GM21737 (cell line): ENCODE results near the gene PIK3CD.
"Not testable (repeated sequence)": the region's sequence is repeated elsewhere in the genome, so short reads cannot be mapped to it uniquely, and the experiment has no call there.

Source experiments
- ATAC-seq: cut with Tn5 transposase; IDR thresholded peaks from one replicate; pipeline ENCODE4 v1.9.1; 2021; ENCODE audit warnings: mild to moderate bottlenecking, moderate library complexity; ENCODE audit not compliant: unreplicated experiment

The PIK3CD gene

DNA sequence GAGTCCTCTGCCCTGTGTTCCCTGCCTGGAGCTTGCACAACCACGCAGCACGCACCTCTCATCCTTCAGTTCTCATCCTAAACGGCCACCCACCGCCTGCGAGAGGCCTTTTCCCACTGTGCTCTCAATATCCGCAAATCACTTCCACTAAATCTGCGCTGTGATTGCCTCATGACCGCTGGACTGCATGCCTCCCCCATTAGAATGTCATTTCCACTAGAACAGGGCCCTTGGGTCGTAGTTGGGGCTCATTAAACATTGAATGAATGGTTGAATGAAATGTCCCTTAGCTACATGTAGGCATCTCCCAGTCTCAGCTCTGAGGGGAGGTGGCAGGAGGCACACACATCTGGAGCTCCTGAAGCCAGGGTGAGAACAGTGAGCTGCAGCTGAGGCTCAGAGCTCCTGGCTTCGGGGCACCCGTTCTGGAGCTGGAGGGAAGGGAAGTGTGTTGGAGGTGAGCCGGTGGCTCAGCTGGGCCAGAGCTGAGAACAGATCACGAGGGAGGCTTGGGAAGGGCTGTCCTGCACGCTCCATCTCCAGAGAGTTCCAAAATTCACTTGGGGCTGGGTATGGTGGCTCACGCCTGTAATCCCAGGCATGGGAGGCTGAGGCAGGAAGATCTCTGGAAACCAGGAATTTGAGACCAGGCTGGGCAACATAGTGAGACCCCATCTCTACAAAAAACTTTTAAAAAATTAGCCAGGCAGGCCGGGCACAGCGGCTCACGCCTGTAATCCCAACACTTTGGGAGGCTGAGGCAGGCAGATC, 32.4 kb upstream of the PIK3CD start:
- ATAC-seq = no peak

DNA sequence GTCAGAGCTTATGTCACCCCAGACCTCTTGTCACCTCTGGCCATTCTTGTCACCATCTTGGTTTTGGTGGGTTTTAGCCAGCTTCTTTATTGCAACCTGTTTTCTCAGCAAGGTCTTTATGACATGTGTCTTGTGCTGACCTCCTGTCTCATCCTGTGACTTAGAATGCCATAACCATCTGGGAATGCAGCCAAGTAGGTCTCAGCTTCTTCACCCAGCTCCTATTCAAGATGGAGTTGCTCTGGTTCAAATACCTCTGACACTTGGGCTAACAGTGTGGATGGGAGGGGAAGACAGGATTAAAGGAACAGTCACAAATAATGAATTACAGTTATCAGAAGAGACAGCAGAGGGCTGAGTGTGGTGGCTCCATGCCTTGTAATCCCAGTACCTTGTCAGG, 30.5 kb upstream of the PIK3CD start:
- no peak for ATAC-seq

DNA sequence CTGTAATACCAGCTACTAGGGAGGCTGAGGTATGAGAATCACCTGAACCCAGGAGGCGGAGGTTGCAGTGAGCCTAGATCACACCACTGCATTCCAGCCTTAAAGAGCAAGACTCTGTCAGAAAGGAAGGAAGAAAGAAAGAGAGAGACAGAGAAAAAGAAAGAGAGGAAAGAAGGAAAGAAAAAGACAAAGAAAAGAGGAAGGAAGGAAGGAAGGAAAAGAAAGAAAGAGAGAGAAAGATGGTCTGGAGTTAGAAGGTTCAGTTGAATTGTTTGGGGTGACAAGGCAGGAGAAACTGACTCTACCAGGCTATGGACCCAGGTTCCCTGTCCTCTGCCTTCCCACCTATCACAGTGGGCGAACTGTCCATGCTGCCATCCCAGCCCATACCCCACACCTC, 27.4 kb upstream of the PIK3CD start:
- ATAC-seq = no peak

DNA sequence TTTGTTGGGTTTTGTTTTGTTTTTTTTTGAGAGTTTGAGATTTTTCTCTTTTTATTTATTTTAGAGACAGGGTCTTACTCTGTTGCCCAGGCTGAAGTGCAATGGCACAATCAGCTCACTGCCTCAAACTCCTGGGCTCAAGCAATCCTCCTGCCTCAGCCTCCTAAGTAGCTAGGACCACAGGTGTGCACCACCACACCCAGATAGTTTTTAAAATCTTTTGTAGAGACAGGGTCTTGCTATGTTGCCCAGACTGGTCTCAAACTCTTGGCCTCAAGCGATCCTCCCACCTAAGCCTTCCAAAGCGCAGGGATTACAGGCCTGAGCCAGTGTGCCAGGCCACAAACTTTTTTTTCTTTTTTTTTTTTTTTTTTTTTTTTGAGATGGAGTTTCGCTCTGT, 26.5 kb upstream of the PIK3CD start:
- not testable (repeated sequence) for ATAC-seq

DNA sequence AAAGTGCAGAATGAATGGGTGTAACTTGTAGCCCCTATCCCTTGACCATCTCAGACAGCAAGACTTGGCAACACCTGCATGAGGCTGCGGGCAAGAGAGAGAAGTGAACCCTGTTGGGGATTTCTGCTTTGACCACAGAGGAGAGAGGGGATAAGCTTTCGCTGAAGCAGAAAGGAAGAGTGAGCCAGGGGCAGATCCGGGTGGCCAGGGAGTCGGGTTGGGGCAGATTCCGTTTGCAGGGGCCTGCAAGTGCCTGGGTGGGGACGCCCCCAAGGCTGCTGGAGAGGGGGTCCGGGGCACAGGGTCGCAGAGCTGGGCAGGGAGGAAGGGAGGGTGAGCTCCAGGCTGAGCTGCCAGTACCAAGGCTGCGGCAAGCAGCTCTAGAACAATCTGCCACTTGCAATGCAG, 25.3 kb upstream of the PIK3CD start:
- no peak for ATAC-seq

DNA sequence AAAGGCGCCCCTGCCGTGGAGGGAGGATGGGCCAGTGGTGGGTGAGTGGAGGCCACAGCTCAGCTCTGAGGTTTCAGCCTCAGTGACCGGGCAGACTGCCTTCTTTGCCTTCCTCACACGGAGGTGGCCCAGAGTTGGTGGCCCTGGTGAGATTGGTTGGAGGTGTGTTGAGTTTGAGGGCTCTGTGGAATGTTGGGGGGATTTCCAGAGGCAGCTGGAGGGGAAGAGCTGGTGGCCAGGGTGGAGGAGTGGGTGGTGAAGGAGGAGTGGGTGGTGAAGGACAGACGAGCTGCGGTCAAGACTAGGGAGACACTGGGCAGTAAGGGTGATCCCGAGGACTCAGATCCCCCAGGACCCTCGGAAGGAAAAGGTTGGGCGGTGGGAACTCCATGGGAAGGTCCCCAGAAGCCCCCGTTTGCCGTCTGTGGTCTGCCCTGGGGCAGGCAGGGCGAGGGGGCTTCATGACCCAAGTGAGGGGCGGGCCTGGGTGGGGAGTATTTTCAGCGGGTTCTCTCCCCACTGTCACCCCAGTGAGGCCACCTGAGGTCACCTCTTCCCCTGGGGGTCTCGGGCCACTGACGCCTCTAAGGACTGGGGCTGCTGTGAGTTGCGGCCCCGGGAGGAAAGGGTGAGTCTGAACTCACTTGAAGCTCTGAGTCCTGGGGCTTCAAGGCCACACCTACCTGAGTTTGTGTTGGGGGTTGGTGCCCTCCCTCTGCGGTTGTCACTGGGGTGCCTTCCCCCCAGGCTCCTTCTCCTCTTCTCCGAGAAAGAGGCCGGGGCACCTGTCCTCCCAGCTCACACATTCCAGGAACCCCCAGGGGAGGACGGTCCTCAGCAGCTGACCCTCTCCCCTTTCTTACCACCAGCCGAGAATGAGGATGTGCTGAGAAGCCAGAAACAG, 22.7 kb upstream of the PIK3CD start:
- no peak for ATAC-seq

DNA sequence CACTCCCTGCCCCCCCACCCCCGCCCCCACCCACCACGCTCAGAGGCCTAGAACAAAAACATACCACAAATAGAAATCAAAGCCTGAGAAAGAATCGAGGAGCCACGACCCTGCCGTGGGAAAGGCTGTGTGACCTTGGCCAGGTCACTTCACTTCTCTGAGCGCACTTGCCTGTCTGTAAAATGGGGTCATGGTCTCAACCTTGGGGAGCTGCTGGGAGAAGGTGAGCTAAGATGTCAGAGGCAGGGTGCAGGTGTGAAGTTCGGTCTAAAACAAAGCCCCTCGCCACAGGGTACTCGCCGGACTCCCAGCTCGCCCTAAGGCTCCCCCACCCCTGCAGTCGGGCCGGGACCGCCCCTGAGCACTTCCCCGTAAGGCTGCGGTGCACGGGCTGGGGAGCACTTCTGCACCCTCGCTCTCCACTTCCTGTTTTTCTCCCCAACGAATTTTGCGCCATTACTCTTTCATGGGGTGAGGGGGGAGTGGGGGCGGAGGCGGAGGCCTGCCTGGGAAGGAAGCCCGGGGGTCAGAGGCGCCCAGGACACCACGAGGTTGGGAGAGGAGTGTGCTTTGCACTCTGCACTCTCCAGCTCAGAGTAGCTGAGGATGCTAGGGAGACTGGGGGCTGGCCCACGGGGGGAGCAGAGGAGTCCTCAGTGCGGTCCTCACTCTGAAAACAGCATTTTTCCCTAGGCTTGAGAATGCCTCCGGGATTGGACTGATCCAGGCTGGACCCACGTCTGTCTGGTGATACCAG, 21.9 kb upstream of the PIK3CD start:
- peak; percentile 29 for ATAC-seq

DNA sequence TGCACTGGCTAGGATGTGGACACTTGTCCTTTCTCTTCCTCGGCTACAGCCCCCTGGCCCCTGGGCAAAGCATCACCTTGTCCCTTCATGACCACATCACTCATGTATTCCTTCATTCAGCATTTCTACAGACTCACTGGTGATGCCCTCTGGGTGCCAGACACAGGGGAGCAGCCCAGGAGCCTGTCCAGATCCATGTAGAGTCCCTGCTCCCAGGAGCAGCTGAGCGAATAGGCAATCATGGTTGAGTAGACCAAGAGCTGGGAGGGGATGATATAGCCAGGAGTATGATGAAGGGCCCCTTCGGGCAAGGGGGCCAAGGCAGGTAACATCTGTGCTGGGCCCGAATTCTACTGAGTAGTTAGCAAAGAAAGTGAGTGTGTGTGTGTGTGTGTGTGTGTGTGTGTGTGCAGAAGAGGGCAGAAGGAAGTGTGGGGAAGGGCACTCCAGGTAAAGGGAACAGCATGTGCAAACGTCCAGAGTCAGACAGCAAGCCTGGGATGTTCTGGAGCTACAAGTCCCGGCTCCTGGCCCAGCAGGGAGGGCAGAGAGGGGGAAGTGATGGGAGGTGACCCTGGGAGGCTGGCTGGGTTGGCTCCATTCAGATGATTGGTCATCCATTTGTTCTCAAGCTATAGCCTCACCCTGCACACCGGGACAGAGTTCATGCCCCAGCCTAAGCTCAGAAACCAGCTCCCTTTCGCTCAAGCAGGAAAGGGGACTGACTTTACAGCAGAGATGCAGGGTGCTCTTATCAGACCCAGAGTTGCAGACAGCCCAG, 21.0 kb upstream of the PIK3CD start:
- no peak for ATAC-seq

DNA sequence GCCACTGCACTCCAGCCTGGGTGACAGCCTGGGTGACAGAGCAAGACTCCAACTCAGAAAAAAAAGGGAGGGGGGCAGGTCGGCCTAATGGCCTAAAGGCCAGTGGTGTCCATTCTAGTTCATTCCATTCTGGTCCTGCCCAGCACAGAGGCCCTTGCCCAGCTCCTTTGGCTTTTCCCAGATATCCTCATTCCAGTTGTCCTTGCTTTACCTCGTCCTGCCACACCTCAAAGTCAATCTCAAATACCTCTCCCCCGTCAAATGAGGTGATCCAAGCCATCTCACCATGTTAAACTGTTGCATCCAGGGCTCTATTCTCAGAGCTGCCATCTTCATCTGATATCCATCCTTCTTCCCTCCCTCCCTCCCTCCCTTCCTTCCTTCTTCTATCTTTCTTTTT, 19.9 kb upstream of the PIK3CD start:
- ATAC-seq = no peak

DNA sequence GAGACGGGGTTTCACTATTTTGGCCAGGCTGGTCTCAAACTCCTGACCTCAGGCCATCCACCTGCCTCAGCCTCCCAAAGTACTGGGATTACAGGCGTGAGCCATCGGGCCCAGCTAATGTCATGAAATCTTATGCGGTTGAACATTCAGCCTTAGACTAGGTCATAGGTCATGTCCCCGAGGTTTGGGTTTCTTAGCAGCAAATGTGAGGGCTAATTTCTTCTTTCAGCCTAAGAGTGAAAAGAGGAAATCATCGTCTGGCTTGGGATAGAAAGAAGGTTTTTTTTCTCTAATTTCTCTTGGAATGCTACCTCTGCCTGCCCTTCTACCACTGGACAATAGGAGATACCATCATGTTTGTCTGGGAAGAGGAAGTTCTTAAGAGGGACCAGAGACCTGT, 18.0 kb upstream of the PIK3CD start:
- ATAC-seq = no peak

DNA sequence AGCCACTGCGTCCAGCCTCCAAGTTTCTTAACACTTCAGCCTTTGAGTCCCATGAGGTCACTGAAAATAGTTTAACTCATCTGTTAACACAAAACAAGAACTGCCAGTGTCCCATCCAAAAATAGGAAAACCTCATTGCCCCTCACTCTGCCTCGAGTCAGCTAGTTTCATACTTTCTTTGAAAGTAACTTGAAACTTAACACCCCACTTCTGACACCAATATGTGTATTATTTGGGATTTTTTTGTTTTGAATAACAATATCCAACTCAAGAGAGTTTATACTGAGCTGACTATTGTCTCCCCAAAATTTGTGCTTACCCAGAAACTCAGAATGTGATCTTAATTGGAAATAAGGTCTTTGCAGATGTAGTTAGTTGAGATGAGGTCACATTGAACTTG, 16.9 kb upstream of the PIK3CD start:
- ATAC-seq = no peak

DNA sequence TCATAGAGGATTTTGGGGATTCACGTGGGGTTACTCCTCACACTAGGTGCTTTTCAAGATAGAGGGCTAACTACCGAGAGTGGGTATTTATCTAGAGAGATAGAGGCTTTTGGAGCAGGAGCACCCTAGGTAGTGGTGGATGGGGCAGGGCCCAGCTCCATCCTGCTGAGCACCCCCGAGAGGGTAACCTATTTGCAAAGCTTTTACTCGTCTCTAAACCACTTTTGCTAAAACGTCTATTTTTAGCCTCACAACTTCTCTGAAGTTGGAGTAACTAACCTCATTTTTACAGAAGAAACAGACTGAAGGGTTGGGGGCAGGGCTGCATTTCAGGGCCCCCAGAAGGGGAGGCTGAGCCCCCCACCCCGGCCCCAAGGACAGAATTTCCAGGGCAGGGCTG, 12.3 kb upstream of the PIK3CD start:
- no peak for ATAC-seq

DNA sequence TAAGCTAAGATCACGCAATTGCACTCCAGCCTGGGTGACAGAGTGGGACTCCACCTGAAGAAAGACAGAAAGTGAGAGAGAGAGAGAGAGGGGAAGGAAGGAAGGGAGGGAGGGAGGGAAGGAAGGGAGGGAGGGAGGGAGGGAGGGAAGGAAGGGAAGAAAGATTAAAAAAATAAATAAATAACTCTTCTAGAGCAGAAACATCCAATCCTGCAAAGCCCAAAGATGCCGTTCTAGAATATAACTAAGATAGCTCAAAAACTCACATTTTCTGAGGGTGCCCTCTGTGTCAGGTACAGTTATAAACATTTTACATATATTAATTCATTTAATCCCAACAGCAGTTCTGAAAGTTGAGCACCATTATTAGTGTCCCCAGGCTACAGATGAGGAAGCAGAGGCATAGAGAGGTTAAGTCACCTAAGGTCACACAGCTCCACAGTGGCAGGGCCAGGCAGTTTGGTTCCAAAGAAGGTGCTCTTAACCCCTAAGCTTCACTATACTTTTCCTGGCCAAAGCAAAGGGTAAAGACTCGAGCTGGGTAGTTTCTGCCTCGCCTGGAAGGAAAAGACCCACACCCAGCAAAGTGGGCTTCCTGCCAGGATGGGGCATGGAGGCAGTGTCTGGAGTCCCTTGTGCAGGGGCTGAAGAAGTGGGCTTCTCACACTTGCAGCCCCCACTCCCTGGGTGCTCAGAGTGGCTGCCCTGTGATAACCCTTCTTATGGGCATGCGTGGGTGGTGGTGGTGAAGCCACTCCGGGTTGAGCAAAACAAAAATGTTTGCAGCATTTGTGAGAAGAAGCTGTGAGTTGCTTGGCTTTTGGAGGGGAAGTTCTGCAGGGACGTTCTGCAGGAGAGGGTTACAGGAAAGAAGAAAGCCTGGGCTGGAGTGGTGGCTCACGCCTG, 7.9 kb upstream of the PIK3CD start:
- no peak for ATAC-seq

DNA sequence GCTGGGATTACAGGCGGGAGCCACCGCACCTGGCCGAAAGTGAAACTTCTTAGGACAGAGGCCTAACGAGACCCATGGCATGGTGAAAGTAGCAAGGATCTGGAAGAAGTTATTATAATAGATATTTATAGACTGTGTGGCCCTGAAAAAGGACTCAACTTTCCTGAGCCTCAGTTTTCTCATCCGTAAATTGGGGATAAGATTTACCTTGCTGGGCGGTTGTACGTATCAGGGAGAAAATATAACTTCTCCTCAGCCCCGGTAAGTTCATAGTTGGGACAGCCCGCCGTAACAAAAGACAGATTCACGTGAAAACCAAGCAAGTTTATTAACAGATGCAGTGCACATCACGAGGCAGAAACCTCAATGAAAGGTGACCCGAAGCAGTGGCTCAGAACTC, 5.5 kb upstream of the PIK3CD start:
- ATAC-seq = no peak

DNA sequence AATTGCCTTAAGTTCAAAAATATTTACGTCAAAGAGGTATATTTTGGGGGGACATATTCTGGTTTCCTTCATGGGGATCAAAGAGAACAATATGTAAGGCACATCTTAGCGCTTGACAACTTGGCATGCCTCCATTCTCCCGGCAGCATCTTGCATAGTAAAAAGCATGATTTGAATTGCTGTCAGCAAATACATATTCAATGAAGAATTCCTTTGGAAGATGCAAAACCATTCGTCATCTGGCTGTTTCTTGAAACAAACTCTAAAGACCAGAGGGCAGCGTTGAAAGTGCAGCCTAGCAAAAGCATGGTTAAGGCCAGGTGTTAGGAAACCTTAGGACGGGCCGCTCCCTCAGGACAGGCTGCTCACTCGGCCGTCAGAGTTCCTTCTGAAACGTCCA, 3.4 kb upstream of the PIK3CD start:
- ATAC-seq = no peak

DNA sequence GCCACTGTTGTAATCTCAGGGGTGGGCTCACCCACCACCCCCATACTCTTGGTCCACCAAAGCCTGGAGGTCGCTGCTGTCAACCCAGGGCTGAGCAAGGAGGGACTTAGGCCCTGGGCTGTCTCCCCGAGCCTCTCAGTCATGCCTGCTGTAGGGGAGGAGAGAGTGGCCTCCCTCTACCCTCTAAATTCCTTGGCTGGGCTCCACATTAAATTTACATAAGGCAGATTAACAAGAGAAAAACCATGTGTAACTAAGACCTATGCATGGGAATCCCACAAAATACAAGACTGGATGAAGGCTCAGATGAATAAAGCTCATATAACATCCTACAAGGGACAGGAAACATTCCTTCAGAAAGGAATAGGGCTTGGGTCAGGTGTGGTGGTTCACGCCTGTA, 1.8 kb upstream of the PIK3CD start:
- no peak for ATAC-seq

DNA sequence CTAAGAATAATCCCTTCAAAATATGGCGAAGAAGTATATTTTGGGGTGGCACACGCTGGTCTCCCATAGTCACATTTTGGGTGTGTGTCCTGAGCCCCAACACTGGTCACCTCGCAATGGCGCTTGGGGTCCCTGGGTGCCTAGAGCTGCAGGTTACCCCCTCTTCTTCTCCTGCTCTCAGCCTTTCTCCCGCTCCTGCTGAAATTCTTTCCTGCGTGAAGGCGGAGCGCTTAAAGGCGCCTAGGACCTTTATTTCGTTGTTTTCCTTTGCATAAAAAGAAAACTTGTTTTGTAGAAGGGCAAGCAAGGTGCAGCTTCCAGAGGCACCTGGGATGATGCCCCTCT, 339 bp upstream of the PIK3CD start:
- ATAC-seq = no peak

DNA sequence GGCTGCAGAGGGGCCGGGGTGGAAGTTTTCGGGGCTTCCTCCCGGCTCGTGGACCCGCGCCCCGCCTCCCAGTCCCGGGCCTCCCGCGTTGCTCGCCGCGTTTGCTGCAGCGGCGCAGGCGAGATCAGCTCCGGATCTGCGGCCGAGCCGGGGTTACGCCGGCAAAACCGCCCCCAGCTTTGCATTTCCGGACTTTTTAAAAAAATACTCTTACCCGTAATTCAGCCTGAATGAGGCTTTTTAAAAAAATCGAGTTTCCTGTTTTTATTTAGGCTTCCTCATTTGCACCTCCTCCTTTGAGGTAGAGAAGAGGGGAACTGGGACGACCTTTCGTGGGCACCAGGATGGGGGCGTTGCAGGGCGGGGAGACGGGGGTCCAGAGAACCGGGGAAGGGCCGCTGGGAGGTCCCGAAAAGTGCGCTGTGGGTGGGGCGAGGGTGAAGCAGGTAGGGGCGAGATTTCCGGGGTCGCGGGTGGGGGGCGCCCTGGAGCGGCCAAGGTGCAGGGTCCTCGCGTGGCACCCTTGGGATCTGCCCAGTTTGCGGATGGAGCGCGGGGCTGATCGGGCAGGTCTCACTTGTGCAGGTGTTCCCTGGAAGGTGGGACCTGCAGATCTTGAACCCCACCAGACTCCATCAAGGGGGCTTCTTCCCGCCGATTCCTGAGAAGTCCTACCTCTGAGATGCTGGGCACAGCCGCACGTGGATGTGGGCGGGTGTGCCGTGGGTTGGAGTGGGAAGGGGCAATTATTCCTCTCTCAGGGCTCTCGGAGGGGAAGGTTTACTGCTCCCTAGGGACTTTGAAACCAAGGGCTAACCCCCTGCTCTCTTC, 1.1 kb downstream of the PIK3CD start:
- no peak for ATAC-seq

DNA sequence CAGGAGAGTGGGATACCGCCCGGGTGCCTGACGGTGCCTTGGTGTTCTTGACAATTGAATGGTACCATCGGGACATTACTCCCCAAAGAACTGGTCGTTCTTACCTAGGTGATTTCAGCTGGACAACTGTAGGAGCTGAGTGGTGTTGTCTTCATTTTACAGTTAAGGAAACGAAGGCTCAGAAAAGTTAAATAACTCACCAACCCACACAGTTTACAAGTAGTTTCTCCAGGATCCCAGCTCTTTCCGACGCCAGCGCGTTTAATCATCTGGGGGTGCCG, 1.6 kb downstream of the PIK3CD start:
- ATAC-seq = no peak
